Glutamatergic neuron (in vitro differentiated cells): ENCODE data around the gene CRNKL1. TPM values are rescaled to one million over a fixed set of nuclear protein-coding genes. Genes with fewer than 3 reads are reported as not detected.

Source experiments
- DNase-seq: peaks from one replicate; pipeline ENCODE4 v3.0.0; 2022
- H3K27ac Mint-ChIP-seq: one replicate; pipeline ENCODE4 v1.8.0; 2020; ENCODE audit warnings: mild to moderate bottlenecking, mixed read lengths, inconsistent platforms; ENCODE audit not compliant: unreplicated experiment
- H3K27me3 Mint-ChIP-seq: one replicate; pipeline ENCODE4 v1.8.0; 2020; ENCODE audit warnings: mild to moderate bottlenecking, moderate library complexity, mixed read lengths, inconsistent platforms; ENCODE audit not compliant: unreplicated experiment
- H3K36me3 Mint-ChIP-seq: one replicate; pipeline ENCODE4 v1.8.0; 2020; ENCODE audit warnings: mild to moderate bottlenecking, mixed read lengths, inconsistent platforms; ENCODE audit not compliant: unreplicated experiment
- H3K4me1 Mint-ChIP-seq: one replicate; pipeline ENCODE4 v1.8.0; 2020; ENCODE audit warnings: mild to moderate bottlenecking, low read depth, mixed read lengths, inconsistent platforms; ENCODE audit not compliant: unreplicated experiment
- H3K4me3 Mint-ChIP-seq: one replicate; pipeline ENCODE4 v1.8.0; 2020; ENCODE audit warnings: mild to moderate bottlenecking, mixed read lengths, inconsistent platforms; ENCODE audit not compliant: unreplicated experiment
- H3K9me3 Mint-ChIP-seq: one replicate; pipeline ENCODE4 v1.8.0; 2020; ENCODE audit warnings: mild to moderate bottlenecking, moderate library complexity, mixed read lengths, inconsistent platforms; ENCODE audit not compliant: unreplicated experiment
- CTCF ChIP-seq: fragments of 200-600 bp; sonication (generic); IDR thresholded peaks from one replicate; pipeline ENCODE4 v1.5.0; 2021; ENCODE audit not compliant: partially characterized antibody, unreplicated experiment
- total RNA-seq: library from RNA; stranded (reverse); fragmentation: NEBNext Ultra II Directional; extraction: Animal tissue kit (Norgen Biotek cat#: 25700); gene quantifications from one replicate; pipeline ENCODE4 v1.2.1, GENCODE V29; 2021; ENCODE audit not compliant: unreplicated experiment

Gene CRNKL1
- total RNA-seq, 1 donor from 2014 or later = 28.7 TPM

- no peaks in the 10 kb centered on the region for H3K4me1 Mint-ChIP-seq
- no peak for TF ChIP-seq CTCF
Observed at GRCh38 chr20:20031790-20032189, 20.5 kb downstream of the CRNKL1 start.

GRCh38 chr20:20027284-20027683 lies 25.0 kb downstream of the CRNKL1 start:
- no peak for DNase-seq
- Mint-ChIP-seq H3K36me3 (no peaks in the 10 kb centered on the region), H3K9me3 (no peaks in the 10 kb centered on the region), H3K27ac (no peak overlapping the region), H3K4me3 (no peak overlapping the region), H3K27me3 (no peaks in the 10 kb centered on the region), H3K4me1 (no peaks in the 10 kb centered on the region)
- no peak for TF ChIP-seq CTCF

More at GRCh38 chr20:20031790-20032189, 20.5 kb downstream of the CRNKL1 start:
- Mint-ChIP-seq H3K36me3 (no peaks in the 10 kb centered on the region), H3K27ac (no peak overlapping the region), H3K9me3 (no peaks in the 10 kb centered on the region), H3K27me3 (no peaks in the 10 kb centered on the region), H3K4me3 (no peak overlapping the region)
- DNase-seq = no peak

- Mint-ChIP-seq H3K36me3 (no peaks in the 10 kb centered on the region), H3K27me3 (peaks cover 2% of the 10 kb centered on the region), H3K4me1 (peaks cover 14% of the 10 kb centered on the region), H3K4me3 (no peak overlapping the region), H3K9me3 (no peaks in the 10 kb centered on the region), H3K27ac (no peak overlapping the region)
- no peak for TF ChIP-seq CTCF
- no peak for DNase-seq
Observed at GRCh38 chr20:20024942-20025341, 27.3 kb downstream of the CRNKL1 start.

- Mint-ChIP-seq H3K36me3 (no peaks in the 10 kb centered on the region), H3K27me3 (peaks cover 2% of the 10 kb centered on the region), H3K9me3 (no peaks in the 10 kb centered on the region), H3K4me3 (no peak overlapping the region), H3K4me1 (peaks cover 18% of the 10 kb centered on the region), H3K27ac (no peak overlapping the region)
- no peak for DNase-seq
- no peak for TF ChIP-seq CTCF
Observed at GRCh38 chr20:20023395-20023794, 28.9 kb downstream of the CRNKL1 start.

GRCh38 chr20:20022498-20022897 lies 29.8 kb downstream of the CRNKL1 start:
- Mint-ChIP-seq H3K9me3 (no peaks in the 10 kb centered on the region), H3K27me3 (peaks cover 2% of the 10 kb centered on the region)

More at GRCh38 chr20:20022498-20022897, 29.8 kb downstream of the CRNKL1 start:
- no peak overlapping the region for H3K27ac Mint-ChIP-seq
- H3K4me1 Mint-ChIP-seq = peaks cover 21% of the 10 kb centered on the region
- H3K36me3 Mint-ChIP-seq = no peaks in the 10 kb centered on the region
- no peak for TF ChIP-seq CTCF
- no peak overlapping the region for H3K4me3 Mint-ChIP-seq
- no peak for DNase-seq
